Activated CD4-positive, alpha-beta T cell treated with anti-CD3 and anti-CD28 coated beads, Interleukin-2, amount 50 U/mL, for 1 hour (primary cell): ENCODE data around the gene PCDHGA1.

Source experiments
- DNase-seq: peaks from one replicate; pipeline ENCODE4 v3.0.0-alpha.2; 2020

The PCDHGA1 gene

DNA sequence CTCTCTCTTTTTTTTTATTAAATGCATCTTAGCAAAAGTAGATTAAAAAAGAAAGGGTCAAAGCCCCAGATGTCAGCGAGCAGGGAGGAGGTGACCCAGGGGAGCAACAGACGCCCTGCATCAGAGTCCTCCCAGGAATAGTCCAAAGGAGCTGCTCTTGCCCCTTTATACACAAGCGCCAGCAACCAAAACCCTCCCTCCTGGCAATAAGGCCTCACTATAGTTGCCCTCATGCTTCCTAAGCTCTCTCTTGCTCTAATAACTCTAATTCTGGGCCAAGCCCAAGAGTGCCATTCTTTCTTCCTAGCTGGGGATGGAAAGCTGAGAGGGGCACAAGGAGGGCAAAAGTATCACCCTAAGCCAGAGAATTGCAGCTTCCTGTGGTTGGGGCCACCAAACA is 184.8 kb downstream of the PCDHGA1 start:
- DNase-seq, result no peak

DNA sequence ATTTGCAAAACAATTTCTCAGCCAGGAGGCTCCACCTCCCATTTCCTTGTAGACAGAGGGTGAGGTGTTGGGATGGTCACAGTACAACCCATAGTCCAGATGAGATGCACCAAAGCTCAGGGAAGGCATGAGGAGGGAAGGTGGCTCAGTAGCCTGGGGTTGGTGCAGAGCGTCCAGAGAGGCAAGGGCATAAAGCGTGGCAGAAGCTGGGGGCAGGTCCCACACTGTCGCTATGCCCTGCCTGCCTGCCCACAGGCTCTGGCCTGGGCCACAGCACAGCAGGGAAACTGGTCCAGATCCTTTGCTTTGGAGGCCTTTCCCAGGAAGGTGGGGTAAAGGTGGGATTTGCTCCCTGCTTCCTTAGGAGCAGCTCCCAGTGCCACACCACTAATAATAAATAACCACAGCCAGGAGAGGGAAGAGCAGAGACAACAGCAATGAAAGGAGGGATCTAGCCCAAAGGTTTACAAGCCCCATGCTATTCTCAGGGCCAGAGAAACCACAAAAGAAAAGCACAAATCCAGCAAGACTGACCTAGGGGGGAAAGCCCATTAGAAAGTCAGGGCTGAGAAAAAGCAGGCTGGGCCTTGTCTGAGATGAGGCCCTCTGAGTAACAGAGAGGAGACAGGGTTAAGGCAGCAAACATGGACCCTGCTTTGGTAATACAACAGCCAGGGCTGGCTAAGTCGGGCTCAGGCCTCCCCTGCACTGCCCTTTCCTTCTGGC is 185.8 kb downstream of the PCDHGA1 start:
- DNase-seq, result no peak

DNA sequence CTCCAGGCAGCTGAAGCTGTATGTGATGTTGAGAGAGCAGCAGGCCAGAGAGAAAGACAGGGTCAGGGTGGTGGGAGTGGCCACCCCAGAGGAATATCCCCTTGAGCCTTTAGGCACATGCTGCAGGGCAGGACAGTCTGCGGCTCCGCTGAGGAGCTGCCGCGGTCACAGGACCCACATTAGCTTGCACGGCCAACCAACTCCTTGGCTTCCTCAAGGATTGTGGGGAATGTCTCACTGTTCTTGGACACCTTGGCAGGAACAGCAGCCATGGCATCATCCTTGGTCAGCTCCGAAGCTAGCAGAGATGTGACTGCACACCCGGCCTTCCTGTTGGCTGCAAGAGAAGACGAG is 186.3 kb downstream of the PCDHGA1 start:
- no peak for DNase-seq

DNA sequence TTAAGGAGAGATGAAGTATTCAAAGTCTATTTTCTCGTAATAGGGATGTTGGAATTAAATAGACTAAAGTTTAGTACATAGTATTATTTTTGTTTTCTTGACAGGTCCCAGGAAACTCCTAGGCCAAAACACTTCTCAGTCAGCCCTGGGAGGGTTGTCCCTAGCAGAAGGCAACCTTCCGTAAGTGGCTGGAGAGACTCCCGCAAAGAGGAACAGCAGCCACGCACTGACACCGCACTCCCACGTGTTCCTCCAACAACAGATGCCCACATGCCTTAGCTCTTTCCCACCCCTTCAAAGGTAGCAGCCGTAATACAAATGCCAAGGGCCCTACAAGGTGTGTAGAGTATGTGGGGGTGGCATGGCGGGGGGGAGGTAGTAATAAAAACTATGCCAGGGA is 187.0 kb downstream of the PCDHGA1 start:
- DNase-seq, result no peak

DNA sequence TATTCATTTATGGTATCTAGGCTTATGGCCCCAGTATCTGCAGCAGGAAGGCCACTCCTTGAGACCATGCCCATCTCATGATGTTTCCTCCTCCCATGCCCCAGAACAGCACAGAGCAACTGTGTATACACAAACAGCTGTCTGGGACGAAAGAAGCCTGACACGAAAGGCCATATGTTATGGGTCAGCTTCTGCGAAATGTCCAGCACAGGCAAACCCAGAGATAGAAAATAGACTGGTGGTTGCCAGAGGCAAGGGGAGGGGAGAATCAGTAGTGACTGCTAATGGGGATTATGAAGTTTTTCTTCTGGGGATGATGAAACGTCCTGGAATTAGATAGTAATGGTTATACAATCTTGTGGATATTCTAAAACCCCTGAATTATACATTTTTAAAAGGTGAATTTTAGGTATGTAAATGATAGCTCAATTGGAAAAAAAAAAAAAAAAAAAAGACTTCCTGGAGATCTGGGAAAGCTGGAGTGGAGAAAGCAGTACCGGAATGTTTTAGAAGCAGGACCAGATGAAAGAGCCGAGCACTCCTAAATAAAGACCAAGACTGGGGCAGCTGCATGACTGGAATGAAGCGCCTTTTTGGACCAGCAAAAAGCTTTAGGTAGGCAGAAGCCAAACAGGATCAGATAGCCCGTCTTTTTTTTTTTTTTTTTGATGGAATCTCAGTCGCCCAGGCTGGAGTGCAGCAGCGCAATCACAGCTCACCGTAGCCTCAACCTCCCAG is 187.7 kb downstream of the PCDHGA1 start:
- DNase-seq, result no peak

DNA sequence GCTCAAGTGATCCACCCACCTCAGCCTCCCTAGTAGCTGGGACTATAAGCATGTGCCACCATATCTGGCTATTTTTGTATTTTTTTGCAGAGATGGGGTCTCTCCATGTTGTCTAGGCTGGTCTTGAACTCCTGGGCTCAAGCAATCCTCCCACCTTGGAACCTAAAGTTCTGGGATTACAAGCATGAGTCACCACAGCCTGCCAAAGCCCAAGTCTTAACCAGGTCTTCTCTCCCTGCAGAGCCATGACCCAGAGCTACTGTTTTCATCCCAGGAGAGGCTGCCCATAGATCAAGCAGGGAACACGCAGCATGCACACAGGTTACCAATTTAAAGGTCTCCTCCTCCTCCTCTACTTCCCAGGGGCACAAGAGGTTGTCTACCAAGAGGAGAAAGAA is 188.3 kb downstream of the PCDHGA1 start:
- no peak for DNase-seq

DNA sequence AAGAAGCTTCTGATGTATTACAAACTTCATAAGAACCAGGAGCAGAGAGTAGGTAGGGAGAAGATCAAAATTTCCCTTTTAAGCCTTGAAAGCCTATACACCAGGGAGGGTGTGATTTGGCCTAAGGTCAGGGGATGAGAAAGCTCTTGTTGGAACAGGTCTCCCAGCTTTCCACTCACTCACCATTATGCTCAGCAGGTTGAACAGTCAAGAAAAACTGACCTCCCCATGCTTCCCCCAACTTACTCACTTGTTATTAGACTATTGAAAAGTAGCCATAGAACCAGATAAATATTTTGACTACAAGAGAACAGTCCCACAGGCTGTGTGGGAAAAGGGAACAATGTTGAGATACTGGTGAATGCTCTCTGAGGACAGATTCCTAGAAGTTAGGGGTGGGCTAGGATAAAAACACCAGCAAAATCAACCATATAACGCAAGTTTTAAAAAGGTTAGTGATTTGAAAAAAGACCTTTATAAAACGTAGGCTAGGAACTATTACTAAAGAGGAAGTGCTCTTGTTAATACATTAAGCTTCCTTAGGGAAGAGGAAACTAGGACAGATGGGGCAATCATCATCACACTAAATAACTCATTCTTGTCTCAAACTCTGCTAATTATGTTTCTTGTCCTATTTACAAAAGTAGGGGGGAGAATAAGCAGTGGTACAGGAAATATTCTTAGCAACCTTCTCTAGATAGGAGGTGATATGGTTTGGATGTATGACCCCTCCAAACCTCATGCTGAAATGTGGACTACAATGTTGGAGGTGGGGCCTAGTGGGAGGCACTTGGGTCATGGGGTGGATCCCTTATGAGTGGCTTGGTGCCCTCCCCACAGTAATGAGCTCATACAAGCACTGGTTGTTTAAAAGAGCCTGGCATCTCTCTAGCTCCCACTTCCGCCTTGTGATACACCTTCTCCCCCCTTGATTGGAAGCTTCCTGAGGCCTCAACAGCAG is 189.6 kb downstream of the PCDHGA1 start:
- no peak for DNase-seq

DNA sequence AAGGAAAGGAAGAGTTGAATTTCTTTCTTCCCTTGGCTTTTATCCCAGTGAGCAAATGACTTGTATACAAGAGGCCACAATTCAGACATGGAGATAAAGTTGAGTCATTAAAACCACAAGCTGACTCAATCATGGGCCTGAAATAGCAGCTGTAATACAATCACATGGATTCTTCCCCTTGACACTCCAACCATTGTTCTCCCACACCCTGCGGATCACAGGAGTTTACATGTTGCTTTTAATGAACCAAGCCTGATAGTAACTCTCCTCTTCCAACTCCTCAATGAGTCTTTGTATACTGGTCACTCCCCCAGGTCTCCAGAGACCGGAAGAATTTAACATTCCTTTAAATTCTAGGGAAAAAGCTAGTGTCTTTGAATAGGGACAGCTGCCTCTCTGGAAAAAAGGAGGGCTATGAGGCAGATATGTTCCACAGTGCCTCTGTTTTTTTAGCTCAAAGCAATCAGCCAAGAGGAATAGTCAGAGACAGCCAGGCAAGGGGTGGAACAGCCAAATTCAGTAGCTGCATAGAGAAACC is 191.0 kb downstream of the PCDHGA1 start:
- DNase-seq, result no peak

DNA sequence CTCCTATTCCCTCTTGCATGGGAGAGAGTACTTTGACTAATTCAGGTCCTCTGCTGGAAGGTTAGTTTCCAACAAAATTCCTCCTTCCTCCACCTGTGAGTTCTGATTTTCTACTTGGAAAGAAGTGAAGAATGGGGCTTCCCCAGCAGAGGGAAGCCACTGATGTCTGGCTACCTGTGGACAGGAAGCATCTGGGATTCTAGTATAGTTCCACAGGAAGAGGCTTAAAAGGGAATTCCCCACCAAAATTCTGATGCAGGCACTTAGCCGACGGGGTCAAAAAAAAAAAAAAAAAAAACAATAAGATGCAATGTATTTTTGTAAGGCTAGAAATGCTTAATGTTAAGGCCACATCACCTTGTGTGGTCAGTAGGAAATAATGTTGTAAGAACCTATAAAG is 192.0 kb downstream of the PCDHGA1 start:
- DNase-seq, result no peak

DNA sequence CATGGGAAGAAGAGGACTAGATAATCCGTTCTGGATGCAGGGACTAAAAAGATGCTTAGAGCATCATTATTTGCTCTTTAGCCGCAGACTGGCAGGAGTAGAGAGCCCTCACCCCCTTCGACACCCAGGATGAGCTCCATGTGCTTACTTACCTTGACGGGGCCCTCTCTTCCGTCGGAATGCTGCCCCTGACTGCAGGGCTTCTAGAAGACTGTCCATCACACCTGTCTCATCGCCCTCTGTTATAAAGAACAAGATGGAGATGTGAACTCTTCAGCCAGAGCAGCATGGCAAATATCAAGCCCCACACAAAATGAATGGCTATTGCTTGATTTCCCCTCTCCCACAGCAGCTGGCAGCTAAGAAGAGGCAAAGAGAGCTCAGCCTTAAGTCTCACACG is 193.7 kb downstream of the PCDHGA1 start:
- no peak for DNase-seq

DNA sequence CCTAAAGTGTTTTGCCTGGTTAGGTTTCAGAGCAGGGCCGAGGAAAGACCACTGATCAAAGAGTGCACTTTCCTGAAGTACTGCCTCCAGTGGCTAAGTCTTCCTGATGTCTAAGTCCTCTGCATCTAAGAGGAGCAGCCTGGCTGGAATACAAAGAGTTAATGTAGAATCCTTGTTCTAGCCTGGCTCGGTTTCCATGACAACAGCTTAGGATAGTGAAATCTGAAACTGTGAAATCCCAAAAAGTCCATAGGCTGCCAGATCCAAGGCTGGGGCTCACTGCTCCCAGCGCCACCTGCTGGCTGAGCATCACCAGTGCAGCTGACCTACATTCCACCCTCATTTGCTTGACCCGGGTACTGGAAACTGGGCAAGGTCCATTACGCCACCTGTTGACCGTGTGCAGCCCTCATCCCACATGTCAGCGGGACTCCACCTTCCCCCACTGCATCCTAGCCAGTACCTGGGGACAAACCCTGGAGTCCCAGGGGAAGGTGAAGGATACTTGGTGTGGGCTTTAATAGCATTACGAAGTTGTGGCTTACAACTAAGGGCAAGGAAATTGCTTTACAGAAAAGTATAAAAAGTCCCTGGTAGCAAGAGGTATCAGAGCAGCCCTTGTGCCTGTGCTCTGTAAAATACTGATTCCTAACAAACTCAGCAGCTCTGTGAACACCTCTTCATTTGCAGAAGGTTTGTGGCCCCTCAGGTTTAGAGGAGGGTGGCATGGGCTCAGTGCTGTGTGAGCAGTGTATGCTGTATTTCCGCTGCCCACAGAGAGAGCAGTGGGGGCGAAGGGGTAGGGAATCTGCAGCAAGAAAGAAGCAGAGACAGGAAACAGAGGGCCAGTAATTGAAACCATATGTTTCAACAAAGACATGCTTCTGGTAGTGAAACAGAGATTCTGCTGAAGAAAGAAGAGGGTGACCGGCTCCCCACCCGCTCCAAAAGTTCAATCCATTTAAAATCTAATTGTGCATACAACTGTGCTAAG is 194.6 kb downstream of the PCDHGA1 start:
- DNase-seq, result peak; percentile 45

DNA sequence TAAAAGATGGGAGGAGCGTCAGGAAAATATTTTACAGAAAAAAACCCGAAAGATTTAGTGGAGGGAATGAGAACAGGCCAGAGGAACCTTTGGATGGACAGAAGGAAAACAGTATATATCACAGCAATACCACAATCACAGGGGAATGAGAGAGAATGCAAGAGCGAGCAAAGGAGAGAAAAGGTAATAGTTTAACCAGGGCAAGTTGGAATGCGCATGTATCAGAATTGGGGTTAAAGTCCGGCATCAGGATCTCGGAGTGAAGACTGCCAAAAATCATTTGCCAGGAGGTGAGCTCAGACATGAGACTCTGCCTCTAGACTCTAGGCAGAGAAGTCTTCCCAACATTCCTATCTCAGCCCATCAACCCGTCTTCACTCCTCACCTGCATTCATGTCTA is 195.3 kb downstream of the PCDHGA1 start:
- DNase-seq, result no peak

DNA sequence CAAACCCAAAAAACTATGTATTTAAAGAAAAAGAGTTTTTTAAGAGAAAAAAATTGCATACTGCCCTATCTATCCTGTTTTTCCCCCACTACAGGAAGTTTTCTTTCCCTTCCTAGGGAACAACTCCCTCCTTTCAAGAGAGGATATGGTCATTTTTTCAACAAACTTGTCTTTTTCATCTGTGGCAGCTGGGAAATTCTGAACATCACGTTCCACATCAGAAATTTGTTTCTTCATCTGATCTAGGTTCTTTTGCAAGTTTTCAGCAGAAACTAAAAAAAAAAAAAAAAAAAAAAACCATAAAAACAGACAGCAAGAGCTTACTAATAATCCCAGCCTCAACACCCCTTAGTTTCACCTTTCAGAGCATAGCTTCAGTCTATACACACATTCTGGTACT is 197.1 kb downstream of the PCDHGA1 start:
- no peak for DNase-seq

DNA sequence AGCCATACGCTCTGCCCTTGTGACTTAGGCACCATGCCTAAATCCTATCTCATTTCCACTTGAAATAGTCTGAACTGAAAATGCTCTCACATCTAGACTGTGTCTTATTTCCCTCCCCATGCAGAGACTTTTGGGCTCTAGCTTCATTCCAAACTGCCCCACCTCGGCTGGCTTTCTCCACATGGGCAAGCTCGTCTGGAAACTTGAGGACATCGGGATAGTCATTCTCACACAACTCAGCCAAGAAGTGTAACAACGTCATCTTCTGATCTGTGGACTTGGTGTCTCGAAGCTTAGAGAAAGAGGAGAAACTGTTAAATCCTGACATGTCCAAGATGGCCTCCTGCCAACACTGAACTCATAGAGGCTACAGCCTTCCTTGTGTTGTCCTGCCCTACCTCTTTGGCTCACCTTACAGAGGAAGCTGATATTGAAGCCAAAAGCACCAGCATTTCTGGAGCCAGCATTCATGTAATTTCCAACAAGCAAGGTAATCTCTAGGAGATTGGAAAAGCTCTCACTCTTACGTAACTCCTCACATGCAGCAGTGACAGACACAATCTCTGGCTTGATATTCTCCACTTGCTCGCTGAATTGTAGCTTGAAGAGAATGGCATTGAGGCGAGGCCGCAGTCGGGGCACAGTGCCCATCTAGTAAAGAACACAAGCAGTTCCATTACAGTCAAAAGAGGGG is 198.1 kb downstream of the PCDHGA1 start:
- no peak for DNase-seq

DNA sequence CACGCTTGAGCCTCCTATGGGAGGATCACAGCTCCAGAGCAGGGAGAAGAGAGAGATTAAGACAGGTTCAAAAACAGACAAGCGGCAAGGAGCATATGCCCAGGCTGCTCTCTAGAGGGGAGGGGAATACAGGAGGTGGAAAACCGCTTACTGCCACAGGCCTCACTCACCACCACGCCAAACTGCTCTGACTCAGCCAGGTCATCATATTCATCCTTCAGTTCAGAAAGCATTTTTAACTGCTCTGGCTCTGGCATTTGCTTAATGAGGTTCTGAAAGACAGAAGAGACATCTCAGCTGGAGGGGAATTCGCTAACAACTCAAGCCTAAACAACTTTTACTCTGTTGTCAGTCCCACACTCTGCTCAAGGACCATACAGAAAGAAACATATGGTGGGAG is 198.7 kb downstream of the PCDHGA1 start:
- DNase-seq, result no peak

DNA sequence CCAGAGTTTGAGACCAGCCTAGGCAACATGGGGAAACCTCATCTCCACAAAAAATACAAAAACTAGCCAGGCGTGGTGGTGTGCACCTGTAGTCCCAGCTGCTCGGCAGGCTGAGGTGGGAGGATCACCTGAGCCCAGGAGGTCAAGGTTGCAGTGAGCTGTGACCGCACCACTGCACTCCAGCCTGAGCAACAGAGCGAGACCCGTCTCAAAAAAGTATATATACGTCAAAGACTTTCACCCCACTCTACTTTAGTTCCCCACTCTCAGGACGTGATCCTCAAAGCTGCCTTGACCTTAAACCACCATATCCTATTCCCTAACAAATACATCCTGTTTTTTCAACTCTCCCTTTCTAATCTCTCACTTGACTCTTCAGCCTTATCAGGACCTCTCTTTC is 199.6 kb downstream of the PCDHGA1 start:
- no peak for DNase-seq

DNA sequence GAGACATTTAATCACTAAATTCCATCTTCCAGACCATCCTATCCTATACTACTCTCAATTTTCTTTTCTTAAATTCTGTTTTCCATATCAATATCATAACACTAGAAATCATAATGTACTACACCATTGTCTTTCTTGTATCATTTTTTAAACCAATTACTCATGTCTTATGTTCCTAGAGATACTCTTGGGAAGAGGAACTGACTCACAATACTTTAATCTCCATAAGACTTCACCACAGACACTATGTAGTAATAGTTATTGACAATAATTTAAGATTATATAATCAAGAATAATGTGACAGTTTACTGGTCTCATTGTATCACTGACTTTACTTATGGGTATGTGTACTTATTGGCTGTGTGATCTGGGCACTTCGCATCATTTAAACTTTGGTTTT is 202.4 kb downstream of the PCDHGA1 start:
- DNase-seq, result no peak

DNA sequence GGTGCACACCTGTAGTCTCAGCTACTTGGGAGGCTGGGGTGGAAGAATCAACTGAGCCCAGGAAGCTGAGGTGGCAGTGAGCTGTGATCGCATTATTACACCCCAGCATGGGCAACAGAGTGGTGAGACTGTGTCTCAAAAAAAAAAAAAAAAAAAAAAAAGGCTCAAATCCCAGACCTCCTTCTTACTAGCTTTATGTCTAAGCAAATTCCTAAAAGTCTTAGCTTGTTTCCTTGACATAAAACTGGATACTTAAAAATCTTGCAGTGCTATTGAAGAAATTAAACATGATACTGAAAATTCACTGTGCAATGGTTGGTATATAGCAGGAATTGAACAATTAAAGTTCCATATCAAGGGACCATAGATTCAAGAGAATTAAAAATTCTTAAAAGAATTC is 203.6 kb downstream of the PCDHGA1 start:
- DNase-seq, result no peak

DNA sequence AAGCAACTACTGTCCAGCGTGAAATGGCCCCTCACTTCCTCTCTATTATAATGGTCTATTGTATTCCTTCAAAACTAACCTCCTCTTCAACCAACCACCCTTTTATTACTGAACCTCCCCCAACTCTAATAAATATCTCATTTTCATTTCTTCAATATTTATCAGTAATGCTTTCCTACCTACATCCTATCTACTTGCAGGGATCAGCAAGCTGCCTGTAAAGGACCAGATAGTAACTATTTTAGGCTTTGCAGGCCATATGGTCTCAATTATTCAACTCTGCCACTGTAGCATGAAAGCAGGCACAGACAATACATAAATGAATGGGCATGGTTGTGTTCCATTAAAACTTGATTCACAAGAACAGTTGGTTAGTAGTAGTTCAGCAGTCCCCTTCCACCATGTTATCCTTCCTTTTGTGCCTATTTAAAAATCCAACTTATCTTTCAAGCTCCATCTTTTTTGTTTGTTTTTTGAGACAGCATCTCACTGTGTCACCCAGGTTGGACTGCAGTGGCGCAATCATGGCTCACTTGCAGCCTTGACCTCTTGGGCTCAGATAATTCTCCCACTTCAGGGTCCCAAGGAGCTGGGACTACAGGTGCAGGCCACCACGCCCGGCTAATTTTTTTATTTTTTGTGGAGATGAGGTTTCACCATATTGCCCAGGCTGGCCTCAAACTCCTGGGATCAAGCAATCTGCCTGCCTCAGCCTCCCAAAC is 204.3 kb downstream of the PCDHGA1 start:
- no peak for DNase-seq

DNA sequence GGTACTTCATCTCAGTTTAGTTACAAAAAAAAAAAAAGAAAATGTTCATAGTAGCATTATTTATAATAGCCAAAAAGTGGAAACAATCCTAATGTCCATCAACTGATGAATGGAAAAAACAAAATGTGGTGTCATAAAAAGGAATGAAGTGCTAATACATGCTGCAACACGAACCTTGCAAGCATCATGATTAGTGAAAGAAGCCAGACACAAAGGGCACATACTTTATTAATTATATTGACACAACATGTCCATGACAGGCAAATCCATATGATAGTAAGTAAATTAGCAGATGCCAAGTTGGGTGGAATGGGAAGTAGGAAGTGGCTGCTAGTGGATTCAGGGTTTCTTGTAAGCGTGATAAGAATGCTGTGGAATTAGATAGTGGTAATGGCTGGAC is 212.7 kb downstream of the PCDHGA1 start:
- DNase-seq, result no peak

DNA sequence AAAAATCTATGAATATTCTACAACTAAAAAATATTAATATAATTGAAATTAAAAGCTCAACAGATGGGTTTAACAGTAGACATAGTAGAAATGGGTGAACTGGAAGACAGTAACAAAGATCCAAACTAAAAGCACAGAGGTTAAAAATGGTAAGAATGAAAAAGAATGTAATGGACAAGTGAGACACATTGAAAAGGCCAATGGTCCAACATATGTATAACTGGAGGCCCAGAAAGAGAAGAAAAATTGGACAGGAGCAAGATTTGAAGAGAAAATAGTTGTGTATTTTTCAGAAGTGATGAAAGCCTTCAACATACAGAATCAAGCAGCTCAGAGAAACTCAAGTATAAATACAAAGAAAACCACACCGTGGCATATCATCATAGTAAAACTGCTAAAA is 217.2 kb downstream of the PCDHGA1 start:
- no peak for DNase-seq
